OCI-LY7 (cell line): ENCODE results near the gene CTNNA3. TPM values are rescaled to one million over a fixed set of nuclear protein-coding genes. Genes with fewer than 3 reads are reported as not detected.

ENCODE experiments used
- BruUV-seq: library from RNA; stranded (reverse); fragments of 400-500 nt; replicated peaks from 2 replicates; lab custom pipeline; 2021; lab: Mats Ljungman, UMichigan
- CTCF ChIA-PET: fragments of 300-600 bp; sonication (Branson Sonifier 250); formaldehyde crosslinking; loops from one replicate; lab custom pipeline; 2022; ENCODE audit warnings: antibody characterized with exemption; ENCODE audit not compliant: unreplicated experiment; lab: Charles Lee
- POLR2A ChIA-PET: fragments of 300-600 bp; sonication (Branson Sonifier 250); formaldehyde crosslinking; loops from one replicate; lab custom pipeline; 2022; ENCODE audit warnings: antibody characterized with exemption; lab: Charles Lee
- DNase-seq: peaks from one replicate; pipeline ENCODE4 v3.0.0-alpha.2; 2015; ENCODE audit warnings: low spot score
- H2AFZ ChIP-seq: fragments of 200-600 bp; sonication (generic), shearing (Covaris generic); 2 replicates; pipeline ENCODE4 v1.6.1; 2014; ENCODE audit warnings: mild to moderate bottlenecking, antibody characterized with exemption, low read length, moderate library complexity
- H3K27ac ChIP-seq: fragments of 200-600 bp; sonication (generic); 2 replicates; pipeline ENCODE4 v1.5.1; 2014; ENCODE audit warnings: mixed run types, low read depth, mild to moderate bottlenecking, moderate library complexity, low read length, inconsistent platforms; ENCODE audit not compliant: poor library complexity, severe bottlenecking
- H3K36me3 ChIP-seq: fragments of 200-600 bp; sonication (generic); 2 replicates; pipeline ENCODE4 v1.6.1; 2014; ENCODE audit warnings: mild to moderate bottlenecking, antibody characterized with exemption, low read length, moderate library complexity, mixed read lengths; ENCODE audit not compliant: insufficient read depth
- H3K4me1 ChIP-seq: fragments of 200-600 bp; sonication (generic); 2 replicates; pipeline ENCODE4 v1.5.1; 2014; ENCODE audit warnings: mild to moderate bottlenecking, low read length; ENCODE audit not compliant: insufficient read depth, poor library complexity, severe bottlenecking
- H3K4me2 ChIP-seq: fragments of 200-600 bp; sonication (generic); 2 replicates; pipeline ENCODE4 v1.6.1; 2014; ENCODE audit warnings: mild to moderate bottlenecking, low read length
- H3K4me3 ChIP-seq: fragments of 200-600 bp; sonication (generic); 2 replicates; pipeline ENCODE4 v1.5.1; 2014; ENCODE audit warnings: mild to moderate bottlenecking, low read depth, low read length; ENCODE audit not compliant: poor library complexity, severe bottlenecking
- H3K79me2 ChIP-seq: fragments of 200-600 bp; sonication (generic); 2 replicates; pipeline ENCODE4 v1.6.1; 2016; ENCODE audit warnings: low read depth, mild to moderate bottlenecking, low read length, moderate library complexity, mixed read lengths; ENCODE audit not compliant: insufficient read depth
- H3K9me2 ChIP-seq: fragments of 200-600 bp; sonication (generic); 2 replicates; pipeline ENCODE4 v1.6.1; 2016; ENCODE audit warnings: mild to moderate bottlenecking, low read length, mixed read lengths; ENCODE audit not compliant: insufficient read depth
- H3K9me3 ChIP-seq: fragments of 200-600 bp; sonication (generic); 2 replicates; pipeline ENCODE4 v1.6.1; 2014; ENCODE audit warnings: mild to moderate bottlenecking, mixed run types, low read length, mixed read lengths
- H4K20me1 ChIP-seq: fragments of 200-600 bp; sonication (generic); 2 replicates; pipeline ENCODE4 v1.6.1; 2014; ENCODE audit warnings: mild to moderate bottlenecking, antibody characterized with exemption, low read length, moderate library complexity, mixed read lengths; ENCODE audit not compliant: insufficient read depth
- CTCF ChIP-seq: fragments of 200-600 bp; sonication (generic); conservative IDR thresholded peaks from 2 replicates; pipeline ENCODE4 v1.5.1; 2014; ENCODE audit warnings: mild to moderate bottlenecking, antibody characterized with exemption, low read length, moderate library complexity, mixed read lengths
- EZH2phosphoT487 ChIP-seq: fragments of 200-600 bp; sonication (generic); IDR thresholded peaks from 2 replicates; pipeline ENCODE4 v1.6.1; 2018; ENCODE audit warnings: low read depth, borderline replicate concordance, mild to moderate bottlenecking, mixed run types, antibody characterized with exemption, low read length, moderate library complexity, mixed read lengths
- intact Hi-C: fragments of 100-400 bp; cut with micrococcal nuclease; formaldehyde crosslinking; loops from one replicate; pipeline ENCODE4 v1.10.0; 2022; ENCODE audit not compliant: unreplicated experiment
- total RNA-seq, 2 experiments: library from RNA; depleted of rRNA in 1 of 2; stranded (reverse); fragments of >200 nt in 1 of 2; shearing (Covaris generic) in 1 of 2; gene quantifications; 2 replicates each; pipeline ENCODE4 v1.2.3, GENCODE V29; 2014 to 2022

Gene CTNNA3
- total RNA-seq, 2 experiments from 2014 or later = not detected

- H3K4me1 ChIP-seq = no peaks in the 10 kb centered on the region
- no peak overlapping the region for H2AFZ ChIP-seq
- H3K79me2 ChIP-seq = no peaks in the 10 kb centered on the region
- H3K4me2 ChIP-seq = no peak overlapping the region
- no peaks in the 10 kb centered on the region for H3K9me2 ChIP-seq
- POLR2A ChIA-PET = interaction anchor here (0.6 kb wide), 1 partner anchor 97 kb away, joined by 3 read pairs; no protein-coding TSS in a partner anchor
- no peaks in the 10 kb centered on the region for H3K36me3 ChIP-seq
- H3K27ac ChIP-seq = no peak overlapping the region
- TF ChIP-seq CTCF = no peak
- no peak for TF ChIP-seq EZH2phosphoT487
- BruUV-seq = no TSS peak
- H3K9me3 ChIP-seq = no peaks in the 10 kb centered on the region
- no peak for DNase-seq
- intact Hi-C loops = no loop called here
- no peaks in the 10 kb centered on the region for H4K20me1 ChIP-seq
- no peak overlapping the region for H3K4me3 ChIP-seq
- CTCF ChIA-PET = no interaction called here
Measured at GRCh38 chr10:67629461-67629971, 66.5 kb downstream of the CTNNA3 start.

GRCh38 chr10:67622984-67623383 lies 73.0 kb downstream of the CTNNA3 start:
- no peaks in the 10 kb centered on the region for H3K36me3 ChIP-seq
- no peaks in the 10 kb centered on the region for H3K9me2 ChIP-seq
- no peak overlapping the region for H3K27ac ChIP-seq
- no peaks in the 10 kb centered on the region for H3K9me3 ChIP-seq
- DNase-seq = no peak
- no peak overlapping the region for H3K4me2 ChIP-seq
- H3K4me1 ChIP-seq = no peaks in the 10 kb centered on the region
- no peaks in the 10 kb centered on the region for H3K79me2 ChIP-seq
- no peak for TF ChIP-seq CTCF
- no peak for TF ChIP-seq EZH2phosphoT487
- no peaks in the 10 kb centered on the region for H4K20me1 ChIP-seq
- intact Hi-C loops = no loop called here
- H3K4me3 ChIP-seq = no peak overlapping the region
- no TSS peak for BruUV-seq
- ChIA-PET CTCF (no interaction called here), POLR2A (interaction anchor here (0.6 to 0.7 kb wide), 2 partner anchors 580 to 1877 kb away, joined by 3 read pairs; no protein-coding TSS in a partner anchor)
- no peak overlapping the region for H2AFZ ChIP-seq

- BruUV-seq = no TSS peak
- CTCF ChIA-PET = no interaction called here
- Histone ChIP-seq H3K9me2 (no peaks in the 10 kb centered on the region), H3K4me3 (no peak overlapping the region), H4K20me1 (no peaks in the 10 kb centered on the region), H3K4me2 (no peak overlapping the region), H3K27ac (no peak overlapping the region), H2AFZ (no peak overlapping the region), H3K79me2 (no peaks in the 10 kb centered on the region), H3K4me1 (no peaks in the 10 kb centered on the region), H3K9me3 (no peaks in the 10 kb centered on the region), H3K36me3 (no peaks in the 10 kb centered on the region)
- no peak for TF ChIP-seq EZH2phosphoT487
- TF ChIP-seq CTCF = no peak
- POLR2A ChIA-PET = no interaction called here
- intact Hi-C loops = no loop called here
- DNase-seq = no peak
Measured at GRCh38 chr10:67622511-67622910, 73.5 kb downstream of the CTNNA3 start.
